H1 (cell line): ENCODE data around the gene CEP128. TPM values are rescaled to one million over a fixed set of nuclear protein-coding genes. Genes with fewer than 3 reads are reported as not detected.

Experiments
- CTCF ChIA-PET: fragments of 300-600 bp; sonication (Branson Sonifier 250); formaldehyde crosslinking; loops from one replicate; lab custom pipeline; 2021; ENCODE audit not compliant: partially characterized antibody; lab: Charles Lee
- POLR2A ChIA-PET: fragments of 300-600 bp; sonication (Branson Sonifier 250); formaldehyde crosslinking; loops from one replicate; lab custom pipeline; 2021; ENCODE audit warnings: inconsistent platforms; ENCODE audit not compliant: partially characterized antibody; lab: Charles Lee
- DNase-seq, 2 experiments: peaks; one replicate each; pipeline versions ENCODE4 v3.0.0 to v3.0.0-alpha.2; 2010 to 2022; ENCODE audit warnings: low spot score in 2 of 2, low read depth in 1 of 2, mixed read lengths in 1 of 2
- FAIRE-seq: peaks from 2 replicates; lab custom pipeline; 2011; peaks lifted over from hg19 to GRCh38; lab: Jason Lieb, UNC
- H2AFZ ChIP-seq: 2 replicates; pipeline ENCODE4 v1.8.1; 2012; ENCODE audit warnings: low read length, inconsistent platforms
- H2AK5ac ChIP-seq: 2 replicates; pipeline ENCODE4 v1.6.1; 2013; ENCODE audit warnings: low read depth, low read length
- H2BK120ac ChIP-seq: replicated peaks from 2 replicates; pipeline ENCODE3; 2013; ENCODE audit warnings: low read depth, low read length, inconsistent platforms
- H2BK12ac ChIP-seq: 2 replicates; pipeline ENCODE4 v1.6.1; 2013; ENCODE audit warnings: low read depth, low read length
- H2BK15ac ChIP-seq: 2 replicates; pipeline ENCODE4 v1.6.1; 2013; ENCODE audit warnings: low read length
- H2BK20ac ChIP-seq: 2 replicates; pipeline ENCODE4 v1.6.1; 2013; ENCODE audit warnings: low read length
- H2BK5ac ChIP-seq: 2 replicates; pipeline ENCODE4 v1.6.1; 2013; ENCODE audit warnings: low read depth, low read length
- H3K14ac ChIP-seq: 2 replicates; pipeline ENCODE4 v1.6.1; 2013; ENCODE audit warnings: inconsistent platforms; ENCODE audit not compliant: insufficient read length
- H3K18ac ChIP-seq: 2 replicates; pipeline ENCODE4 v1.6.1; 2013; ENCODE audit warnings: low read length; ENCODE audit errors: extremely low read depth
- H3K23ac ChIP-seq: 2 replicates; pipeline ENCODE4 v1.6.1; 2013; ENCODE audit warnings: inconsistent platforms; ENCODE audit not compliant: insufficient read length
- H3K23me2 ChIP-seq: 2 replicates; pipeline ENCODE4 v1.6.1; 2013; ENCODE audit warnings: low read depth, low read length
- H3K27ac ChIP-seq: 2 replicates; pipeline ENCODE4 v1.6.1; 2011; ENCODE audit warnings: low read depth, low read length, inconsistent platforms
- H3K27me3 ChIP-seq, 4 experiments: replicated peaks in 1 of 4; 1 replicate in 1 of 4; 2 replicates in 3 of 4; pipeline versions ENCODE4 v1.6.1 to v1.8.1; 2011 to 2013; ENCODE audit warnings: low read length in 3 of 4, mild to moderate bottlenecking in 3 of 4, inconsistent platforms in 2 of 4, mixed read lengths in 2 of 4, moderate library complexity in 1 of 4; ENCODE audit not compliant: control insufficient read depth in 3 of 4, insufficient read depth in 3 of 4; ENCODE audit errors: extremely low read depth in 1 of 4
- H3K36me3 ChIP-seq, 4 experiments: 2 replicates each; pipeline versions ENCODE4 v1.6.1 to v1.8.1; 2011 to 2013; ENCODE audit warnings: mild to moderate bottlenecking in 4 of 4, low read length in 3 of 4, moderate library complexity in 2 of 4, control low read depth in 1 of 4, inconsistent platforms in 1 of 4; ENCODE audit not compliant: insufficient read depth in 4 of 4, control insufficient read depth in 2 of 4
- H3K4ac ChIP-seq: replicated peaks from 2 replicates; pipeline ENCODE3; 2013; ENCODE audit warnings: low read length, low read depth, mixed read lengths, inconsistent platforms; ENCODE audit not compliant: insufficient read length
- H3K4me1 ChIP-seq, 4 experiments: replicated peaks in 1 of 4; 1 replicate in 1 of 4; 2 replicates in 3 of 4; pipeline versions ENCODE4 v1.6.1 to v1.8.1; 2011 to 2013; ENCODE audit warnings: low read length in 3 of 4, inconsistent platforms in 2 of 4, mixed read lengths in 1 of 4; ENCODE audit not compliant: insufficient read depth in 4 of 4, control insufficient read depth in 3 of 4
- H3K4me2 ChIP-seq, 2 experiments: 2 replicates each; pipeline versions ENCODE4 v1.6.1 to v1.8.1; 2011 to 2013; ENCODE audit warnings: low read depth in 2 of 2, low read length in 2 of 2, control low read depth in 1 of 2, inconsistent platforms in 1 of 2, mild to moderate bottlenecking in 1 of 2; ENCODE audit not compliant: insufficient read depth in 1 of 2
- H3K4me3 ChIP-seq, 4 experiments: fragments of 200-600, 300-600 bp in 1 of 4; sonication (generic), shearing (Covaris generic), sonication (Bioruptor Twin) in 1 of 4; 2 replicates each; pipeline versions ENCODE4 v1.5.1 to v1.8.1; 2011 to 2016; ENCODE audit warnings: low read length in 4 of 4, low read depth in 3 of 4, control low read depth in 2 of 4, inconsistent platforms in 2 of 4, mild to moderate bottlenecking in 2 of 4, mixed read lengths in 1 of 4, moderate library complexity in 1 of 4; ENCODE audit not compliant: insufficient read depth in 2 of 4; ENCODE audit errors: extremely low read depth in 1 of 4
- H3K56ac ChIP-seq: replicated peaks from 2 replicates; pipeline ENCODE3; 2013; ENCODE audit warnings: low read depth, mild to moderate bottlenecking, mixed read lengths, low read length, inconsistent platforms; ENCODE audit not compliant: insufficient read length
- H3K79me1 ChIP-seq: 2 replicates; pipeline ENCODE4 v1.6.1; 2013; ENCODE audit warnings: low read depth, low read length, control low read depth
- H3K79me2 ChIP-seq, 2 experiments: 2 replicates each; pipeline versions ENCODE4 v1.6.1 to v1.8.1; 2012 to 2013; ENCODE audit warnings: low read length in 2 of 2, mild to moderate bottlenecking in 2 of 2, inconsistent platforms in 1 of 2; ENCODE audit not compliant: insufficient read depth in 2 of 2, control insufficient read depth in 1 of 2
- H3K9ac ChIP-seq, 4 experiments: replicated peaks in 1 of 4; 1 replicate in 1 of 4; 2 replicates in 3 of 4; pipeline versions ENCODE4 v1.6.1 to v1.8.1; 2011 to 2013; ENCODE audit warnings: low read depth in 3 of 4, low read length in 3 of 4, control low read depth in 2 of 4, mild to moderate bottlenecking in 2 of 4, moderate library complexity in 2 of 4, inconsistent platforms in 1 of 4; ENCODE audit errors: extremely low read depth in 1 of 4
- H3K9me3 ChIP-seq, 2 experiments: 2 replicates each; pipeline versions ENCODE4 v1.6.1 to v1.8.1; 2012 to 2013; ENCODE audit warnings: mild to moderate bottlenecking in 2 of 2, moderate library complexity in 2 of 2, control low read depth in 1 of 2, inconsistent platforms in 1 of 2, low read depth in 1 of 2, low read length in 1 of 2, mixed read lengths in 1 of 2; ENCODE audit not compliant: insufficient read depth in 2 of 2
- H4K20me1 ChIP-seq, 2 experiments: replicated peaks in 1 of 2; 2 replicates each; pipeline versions ENCODE3 to v1.8.1; 2011 to 2013; ENCODE audit warnings: inconsistent platforms in 2 of 2, low read length in 2 of 2, mild to moderate bottlenecking in 1 of 2; ENCODE audit not compliant: insufficient read depth in 2 of 2, control insufficient read depth in 1 of 2
- H4K5ac ChIP-seq: 2 replicates; pipeline ENCODE4 v1.6.1; 2013; ENCODE audit warnings: low read length, low read depth, mixed read lengths, inconsistent platforms; ENCODE audit not compliant: insufficient read length
- H4K8ac ChIP-seq: 2 replicates; pipeline ENCODE4 v1.8.0; 2013; ENCODE audit warnings: mild to moderate bottlenecking, moderate library complexity, low read length, inconsistent platforms; ENCODE audit not compliant: insufficient read depth; ENCODE audit errors: extremely low read depth
- H4K91ac ChIP-seq: replicated peaks from 2 replicates; pipeline ENCODE3; 2013; ENCODE audit warnings: low read length, mixed read lengths, inconsistent platforms; ENCODE audit not compliant: insufficient read length
- BCL11A ChIP-seq, 2 experiments: IDR thresholded peaks; one replicate each; pipeline ENCODE4 v1.6.1; 2011; ENCODE audit warnings: low read depth in 2 of 2, low read length in 2 of 2, mild to moderate bottlenecking in 2 of 2
- CBX8 ChIP-seq: fragments of 300-800, 300-1000 bp; sonication (generic); IDR thresholded peaks from 2 replicates; pipeline ENCODE4 v1.7.1; 2016; ENCODE audit warnings: low read depth, low read length, borderline replicate concordance
- CEBPB ChIP-seq: IDR thresholded peaks from 2 replicates; pipeline ENCODE4 v1.6.1; 2012; ENCODE audit warnings: low read depth, low read length
- CHD1 ChIP-seq: IDR thresholded peaks from 2 replicates; pipeline ENCODE4 v1.6.1; 2012; ENCODE audit warnings: low read depth, low read length, improper control_type of control experiment
- GTF2F1 ChIP-seq: IDR thresholded peaks from 2 replicates; pipeline ENCODE4 v1.6.1; 2012; ENCODE audit warnings: low read depth, low read length, improper control_type of control experiment, borderline replicate concordance
- HDAC6 ChIP-seq: IDR thresholded peaks from one replicate; pipeline ENCODE4 v1.7.1; 2012; ENCODE audit warnings: low read depth, mild to moderate bottlenecking, inconsistent platforms, low read length, moderate library complexity
- KDM1A ChIP-seq: fragments of 200-600, 300-600 bp; sonication (generic); IDR thresholded peaks from 2 replicates; pipeline ENCODE4 v1.7.1; 2016; ENCODE audit warnings: mild to moderate bottlenecking, low read length, borderline replicate concordance
- KDM5A ChIP-seq: fragments of 200-600 bp; IDR thresholded peaks from 2 replicates; pipeline ENCODE4 v1.7.1; 2012; ENCODE audit warnings: mild to moderate bottlenecking, low read length, inconsistent platforms, mixed read lengths
- MAFK ChIP-seq: IDR thresholded peaks from 2 replicates; pipeline ENCODE4 v1.6.1; 2012; ENCODE audit warnings: low read depth, mild to moderate bottlenecking, improper control_type of control experiment, low read length
- POU5F1 ChIP-seq: IDR thresholded peaks from 2 replicates; pipeline ENCODE4 v1.6.1; 2011; ENCODE audit warnings: low read depth, mild to moderate bottlenecking, low read length, moderate library complexity
- SIN3A ChIP-seq, 2 experiments: IDR thresholded peaks in 1 of 2; conservative IDR thresholded peaks in 1 of 2; 2 replicates each; pipeline ENCODE4 v1.6.1; 2011 to 2012; ENCODE audit warnings: low read length in 2 of 2, improper control_type of control experiment in 1 of 2, low read depth in 1 of 2, mild to moderate bottlenecking in 1 of 2
- SIX5 ChIP-seq: IDR thresholded peaks from 2 replicates; pipeline ENCODE4 v1.6.1; 2011; ENCODE audit warnings: mild to moderate bottlenecking, low read depth, low read length
- TAF7 ChIP-seq: optimal IDR thresholded peaks from 2 replicates; pipeline ENCODE3; 2011; ENCODE audit warnings: low read depth, mild to moderate bottlenecking, inconsistent platforms, low read length, moderate library complexity, borderline replicate concordance
- YY1 ChIP-seq: IDR thresholded peaks from 2 replicates; pipeline ENCODE4 v1.6.1; 2011; ENCODE audit warnings: low read depth, mild to moderate bottlenecking, low read length
- ZNF274 ChIP-seq: IDR thresholded peaks from 2 replicates; pipeline ENCODE4 v1.7.0; 2012; ENCODE audit warnings: low read length, borderline replicate concordance; ENCODE audit errors: extremely low read depth
- WGBS, 2 experiments: shearing (Covaris generic) in 1 of 2; methylation state at CpG; one replicate each; pipeline versions ENCODE4 v1.1.6 to v1.1.7; 2013 to 2015; ENCODE audit warnings: low lambda C conversion rate in 2 of 2, mixed read lengths in 2 of 2, inconsistent platforms in 1 of 2, low coverage in 1 of 2, missing lambda C conversion rate in 1 of 2; ENCODE audit not compliant: insufficient replicate concordance in 2 of 2, insufficient coverage in 1 of 2, insufficient read length in 1 of 2; ENCODE audit errors: extremely low coverage in 1 of 2, missing lambda C conversion rate in 1 of 2; 5-methylcytosine and 5-hydroxymethylcytosine counted together
- polyA plus RNA-seq, 7 experiments: library from polyadenylated mRNA; depleted of rRNA in 3 of 7; stranded (reverse) in 5 of 7; unstranded in 2 of 7; fragments of >200 nt in 5 of 7; fragments of 200-250 nt in 2 of 7; gene quantifications; 1 replicate in 5 of 7; 2 replicates in 1 of 7; 4 replicates in 1 of 7; pipeline versions ENCODE4 v1.2.1 to v1.2.3, GENCODE V29; 2011 to 2013; ENCODE audit warnings: missing spikeins in 2 of 7, mixed read lengths in 2 of 7
- total RNA-seq: library from RNA; stranded (reverse); fragmentation: NEBNext Ultra II Directional; extraction: Animal tissue kit (Norgen Biotek cat#: 25700); gene quantifications from 2 replicates; pipeline ENCODE4 v1.2.1, GENCODE V29; 2021

The CEP128 gene
- total and polyA plus RNA-seq, 2 of the 8 experiments (the other 6 are each of a cell fraction or from before 2014, with no cell fraction given) = 1.9 to 17.0 TPM

- ChIA-PET CTCF (interaction anchor here (1.0 kb wide), 1 partner anchor 11 kb away, joined by 4 read pairs; no protein-coding TSS in a partner anchor), POLR2A (no interaction called here)
- H2BK5ac ChIP-seq = no peak overlapping the region
- no peak overlapping the region for H3K9ac ChIP-seq
- H3K79me1 ChIP-seq = no peaks in the 10 kb centered on the region
- WGBS, 2 experiments = 100% methylated on average over 1 of the region's 1 CpG; no CpG with 5 or more reads in 1 of the 2 experiments
- no peak overlapping the region for H3K56ac ChIP-seq
- no peaks in the 10 kb centered on the region for H3K23me2 ChIP-seq
- no peak overlapping the region for H3K4me3 ChIP-seq
- H3K27ac ChIP-seq = no peak overlapping the region
- no peak overlapping the region for H3K14ac ChIP-seq
- H2BK15ac ChIP-seq = no peak overlapping the region
- H2AK5ac ChIP-seq = no peak overlapping the region
- no peak overlapping the region for H2BK12ac ChIP-seq
- H3K4ac ChIP-seq = no peak overlapping the region
- no peaks in the 10 kb centered on the region for H3K9me3 ChIP-seq
- peaks cover 0 to 2% of the 10 kb centered on the region in 2 experiments for H4K20me1 ChIP-seq
- H2BK20ac ChIP-seq = no peak overlapping the region
- H3K18ac ChIP-seq = no peak overlapping the region
- no peak overlapping the region for H3K23ac ChIP-seq
- H4K8ac ChIP-seq = no peak overlapping the region
- H3K4me2 ChIP-seq = no peak overlapping the region
- DNase-seq = no peak
- H4K5ac ChIP-seq = no peak overlapping the region
- no peaks in the 10 kb centered on the region for H3K79me2 ChIP-seq
- FAIRE-seq = no peak
- H3K4me1 ChIP-seq = no peaks in the 10 kb centered on the region
- H2BK120ac ChIP-seq = no peak overlapping the region
- no peaks in the 10 kb centered on the region for H3K36me3 ChIP-seq
- no peaks in the 10 kb centered on the region for H3K27me3 ChIP-seq
- no peak overlapping the region for H4K91ac ChIP-seq
- no peak overlapping the region for H2AFZ ChIP-seq
- TF ChIP-seq ZNF274 (no peak), BCL11A (IDR thresholded peaks at IDR 0.05; ENCODE audit: low read depth in 2 of 2, low read length in 2 of 2) (no peak), POU5F1 (no peak), CBX8 (no peak), KDM5A (no peak), KDM1A (no peak), SIX5 (no peak), GTF2F1 (no peak), CEBPB (no peak), HDAC6 (no peak), CHD1 (no peak), SIN3A (conservative IDR thresholded peaks at IDR 0.05 in 1 of 2, IDR thresholded peaks at IDR 0.05 in 1 of 2; ENCODE audit: low read depth in 1 of 2, low read length in 2 of 2) (no peak), MAFK (no peak), TAF7 (no peak), YY1 (no peak)
Measured at GRCh38 chr14:80718940-80719339, 222.6 kb downstream of the CEP128 start.
